Suppressor macrophage treated with lipopolysaccharide for 1 hour (primary cell): Measurements from ENCODE around the gene MAPK8IP1.
A peak's percentile ranks its signal among the peaks of the same experiment; 100 is the strongest.

Source experiments
- DNase-seq, 3 donors: peaks; one replicate each; pipeline ENCODE4 v3.0.0-alpha.2; 2020 to 2022

The MAPK8IP1 gene

DNA sequence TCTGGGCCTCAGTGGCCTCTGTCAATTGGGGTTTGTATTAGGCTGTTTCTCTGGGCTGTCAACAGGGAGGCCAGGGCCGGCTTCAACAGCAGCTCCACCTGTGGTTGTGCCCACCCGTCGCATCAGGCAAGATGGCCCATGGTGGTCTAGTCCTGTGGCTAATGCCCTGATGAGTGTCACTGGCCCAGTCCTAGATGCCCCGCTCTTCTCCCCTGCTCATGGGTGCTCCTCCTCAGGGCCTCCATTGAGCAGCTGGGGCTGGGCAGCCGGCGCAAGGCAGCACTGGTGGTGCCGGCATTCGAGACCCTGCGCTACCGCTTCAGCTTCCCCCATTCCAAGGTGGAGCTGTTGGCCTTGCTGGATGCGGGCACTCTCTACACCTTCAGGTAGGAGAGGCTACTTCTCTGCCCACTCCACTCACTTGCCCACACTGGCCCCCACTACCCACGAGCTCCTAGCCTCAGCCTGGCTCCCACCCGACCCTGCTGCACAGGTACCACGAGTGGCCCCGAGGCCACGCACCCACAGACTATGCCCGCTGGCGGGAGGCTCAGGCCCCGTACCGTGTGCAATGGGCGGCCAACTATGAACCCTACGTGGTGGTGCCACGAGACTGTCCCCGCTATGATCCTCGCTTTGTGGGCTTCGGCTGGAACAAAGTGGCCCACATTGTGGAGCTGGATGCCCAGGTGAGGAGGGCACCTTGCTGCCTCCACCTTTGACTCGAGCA, 42.4 kb downstream of the MAPK8IP1 start:
- DNase-seq, result no peak

DNA sequence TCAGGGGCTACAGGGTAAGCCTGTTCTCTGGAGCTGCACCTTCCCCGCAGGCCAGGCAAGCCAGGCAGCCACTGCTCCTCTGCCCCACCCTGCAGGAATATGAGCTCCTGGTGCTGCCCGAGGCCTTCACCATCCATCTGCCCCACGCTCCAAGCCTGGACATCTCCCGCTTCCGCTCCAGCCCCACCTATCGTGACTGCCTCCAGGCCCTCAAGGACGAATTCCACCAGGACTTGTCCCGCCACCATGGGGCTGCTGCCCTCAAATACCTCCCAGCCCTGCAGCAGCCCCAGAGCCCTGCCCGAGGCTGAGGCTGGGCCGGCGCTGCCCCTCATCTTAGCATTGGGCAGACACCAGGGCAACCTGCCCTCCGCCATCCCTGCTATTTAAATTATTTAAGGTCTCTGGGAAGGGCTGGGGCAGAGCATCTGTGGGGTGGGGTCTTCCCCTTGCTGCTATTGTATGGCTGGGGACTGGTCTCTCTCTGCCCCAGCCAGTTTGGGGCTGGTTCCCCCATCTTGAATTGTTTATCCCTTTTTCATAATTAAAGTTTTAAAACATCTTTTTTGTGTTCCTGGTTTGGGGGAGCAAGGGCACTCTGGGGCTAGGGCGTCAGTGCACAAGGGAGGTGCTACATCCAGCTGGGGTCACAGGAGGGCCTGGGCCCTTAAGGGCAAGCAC, 43.2 kb downstream of the MAPK8IP1 start:
- DNase-seq, result no peak

DNA sequence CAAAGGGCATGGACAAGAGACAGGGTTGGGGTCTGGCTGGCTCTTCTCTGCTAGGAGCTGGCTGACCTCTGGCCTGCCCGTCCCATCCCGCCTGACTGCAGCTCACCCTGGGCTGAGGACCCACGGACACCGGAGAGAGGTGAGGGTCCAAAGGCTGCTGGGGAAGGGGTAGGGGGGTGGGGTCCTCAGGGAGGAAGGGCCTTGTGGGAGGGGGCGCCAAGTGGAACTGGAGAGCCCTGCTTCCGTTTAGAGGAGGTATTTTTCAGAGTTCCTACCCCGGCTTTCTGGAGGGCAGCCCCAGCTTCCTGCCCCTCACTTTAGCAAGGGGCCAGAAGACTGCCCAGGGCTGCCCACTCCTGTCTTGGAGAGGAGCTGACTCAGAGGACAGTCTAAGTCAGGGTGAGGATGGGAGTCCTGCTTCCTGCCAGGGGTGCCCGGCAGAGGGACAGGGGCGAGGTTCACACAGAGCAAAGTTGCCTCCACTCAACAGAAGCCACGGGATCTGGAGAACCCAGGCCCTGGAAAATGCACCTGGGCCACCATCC, 44.1 kb downstream of the MAPK8IP1 start:
- no peak for DNase-seq

DNA sequence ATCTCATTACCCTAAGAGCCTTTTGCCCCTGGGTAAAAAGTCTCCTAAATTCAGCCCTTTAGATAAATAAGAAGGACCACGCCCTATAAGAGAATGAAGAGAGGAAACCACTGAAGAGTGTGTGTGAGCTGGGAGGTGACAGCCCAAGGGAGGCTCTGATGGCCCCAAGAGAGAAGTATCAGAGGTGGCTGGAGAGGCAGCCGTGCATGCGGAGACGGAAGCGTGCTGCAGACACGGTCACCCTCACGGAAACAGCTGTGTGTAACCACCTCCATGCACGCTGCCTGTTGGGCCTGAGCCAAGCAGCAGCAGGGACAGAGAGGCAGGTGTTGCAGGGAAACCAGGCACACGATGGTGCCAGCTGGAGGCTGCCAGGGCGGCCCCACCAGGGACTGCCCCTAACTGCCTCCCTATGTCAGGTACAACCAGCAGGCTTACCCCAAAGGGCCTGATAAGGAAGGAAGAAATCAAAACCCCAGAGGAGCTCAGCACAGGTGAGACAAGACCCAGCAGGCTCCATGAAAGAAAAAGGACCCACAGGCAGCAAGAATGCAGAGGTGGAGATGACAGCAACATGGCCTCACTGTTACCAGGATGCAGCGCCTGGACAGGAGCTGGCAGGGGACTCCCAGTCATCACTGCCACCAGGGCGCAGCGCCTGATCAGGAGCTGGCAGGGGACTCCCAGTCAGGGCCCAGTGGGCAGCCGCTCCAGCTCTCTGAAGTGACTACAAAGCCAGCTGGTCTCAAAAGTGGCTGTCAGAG, 44.8 kb downstream of the MAPK8IP1 start:
- DNase-seq, result peak in 1 of 3 donors; percentile 22

DNA sequence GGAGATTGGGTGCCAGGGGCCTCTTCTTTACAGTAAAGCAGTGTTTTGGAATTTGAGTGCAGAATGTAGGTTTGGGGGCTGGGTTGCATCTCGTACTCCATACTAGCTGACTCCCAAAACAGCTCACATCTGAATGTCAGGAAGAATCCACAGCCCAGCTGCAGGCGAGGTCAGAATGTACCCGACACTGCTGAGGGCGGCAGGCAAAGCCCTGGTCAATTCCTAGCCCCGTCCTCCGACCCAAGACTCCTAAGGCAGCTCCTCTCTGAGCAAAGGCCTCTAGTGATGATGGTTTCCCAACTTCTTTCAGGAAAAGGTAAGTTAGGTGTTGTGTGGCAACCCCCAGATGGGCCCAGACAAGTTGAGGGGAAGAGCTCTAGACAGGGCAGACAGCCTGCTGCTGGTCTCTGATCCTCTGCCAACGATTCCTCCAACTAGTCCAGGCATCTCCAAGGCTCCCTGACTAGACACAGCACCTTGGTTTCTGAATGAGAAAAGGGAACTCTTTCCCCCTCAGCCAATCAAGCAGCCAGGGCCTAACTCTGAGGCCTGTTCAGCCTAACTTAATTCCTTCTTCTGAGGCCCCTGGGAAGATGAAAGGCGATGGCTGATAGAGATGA, 45.6 kb downstream of the MAPK8IP1 start:
- DNase-seq, result no peak

DNA sequence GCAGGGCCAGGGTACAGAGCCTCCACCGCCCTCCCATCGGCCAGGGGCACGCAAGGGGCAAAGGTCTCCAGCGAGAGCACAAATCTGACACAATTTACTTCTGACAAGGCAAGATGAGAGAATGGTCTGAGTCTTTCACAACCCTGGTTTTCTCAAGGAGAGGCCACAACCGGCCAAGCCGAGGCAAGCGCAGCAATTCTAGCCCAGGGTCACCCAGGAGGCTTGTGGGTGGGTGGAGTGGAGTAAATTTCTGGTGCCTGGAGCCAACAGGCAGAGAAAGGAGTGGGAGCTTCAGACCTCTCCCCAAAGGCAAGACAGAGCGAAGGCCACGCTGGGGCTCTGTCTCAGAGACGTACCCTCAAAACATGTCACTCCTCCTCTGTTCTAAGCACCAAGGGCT, 46.3 kb downstream of the MAPK8IP1 start:
- no peak for DNase-seq

DNA sequence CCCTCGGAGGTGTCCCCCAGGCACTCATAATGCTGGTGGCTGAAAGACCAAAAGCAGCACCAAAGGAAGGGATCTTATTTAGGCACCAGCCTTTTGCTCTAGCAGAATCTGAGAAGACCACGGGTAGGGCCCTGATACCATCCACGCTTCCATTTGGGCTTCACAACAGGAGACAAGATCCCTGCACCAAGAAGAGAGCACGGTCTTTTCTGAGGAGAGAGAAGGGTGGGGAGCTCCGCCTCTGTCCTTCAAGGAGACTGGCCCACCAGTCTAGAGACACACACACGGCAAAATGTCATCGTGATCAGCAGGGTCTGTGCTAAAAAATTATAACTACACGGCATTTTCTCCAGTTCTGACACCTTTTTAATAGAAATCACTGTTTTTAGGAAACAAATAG, 46.8 kb downstream of the MAPK8IP1 start:
- DNase-seq, result no peak

DNA sequence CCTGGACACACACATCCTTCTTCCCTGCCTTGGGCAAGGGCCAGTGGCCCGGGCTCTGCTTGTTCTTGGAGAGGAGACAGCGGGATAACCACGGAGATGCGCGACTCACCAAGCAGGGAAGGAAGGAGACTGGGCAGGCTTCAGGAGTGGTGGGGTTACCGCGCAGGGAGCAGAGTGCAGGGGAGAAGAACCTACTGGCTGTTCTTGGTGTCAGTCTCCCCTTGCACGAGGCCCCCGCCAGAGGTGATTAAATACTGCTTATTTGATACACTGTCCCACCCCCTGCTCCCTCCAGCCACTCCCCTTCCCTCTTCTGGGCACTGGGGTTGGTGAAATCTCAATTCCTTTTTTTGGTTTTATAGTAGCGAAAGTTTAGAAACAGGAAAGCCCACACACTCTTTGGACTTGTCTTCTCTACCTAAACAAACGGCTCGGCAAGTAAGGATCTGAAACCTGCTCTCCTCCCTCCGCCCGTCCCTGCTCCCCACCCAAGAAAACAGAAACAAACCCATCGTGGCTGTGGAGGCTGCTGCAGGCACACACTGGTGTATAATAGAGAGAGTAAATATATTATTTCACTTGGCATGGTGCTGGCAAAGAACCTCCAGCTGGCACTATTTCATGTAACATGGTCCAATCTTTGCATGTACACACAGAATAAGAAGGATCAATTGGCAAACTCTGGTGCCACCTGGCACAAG, 47.8 kb downstream of the MAPK8IP1 start:
- peak; percentile 48 to 60 (median 57) for DNase-seq

DNA sequence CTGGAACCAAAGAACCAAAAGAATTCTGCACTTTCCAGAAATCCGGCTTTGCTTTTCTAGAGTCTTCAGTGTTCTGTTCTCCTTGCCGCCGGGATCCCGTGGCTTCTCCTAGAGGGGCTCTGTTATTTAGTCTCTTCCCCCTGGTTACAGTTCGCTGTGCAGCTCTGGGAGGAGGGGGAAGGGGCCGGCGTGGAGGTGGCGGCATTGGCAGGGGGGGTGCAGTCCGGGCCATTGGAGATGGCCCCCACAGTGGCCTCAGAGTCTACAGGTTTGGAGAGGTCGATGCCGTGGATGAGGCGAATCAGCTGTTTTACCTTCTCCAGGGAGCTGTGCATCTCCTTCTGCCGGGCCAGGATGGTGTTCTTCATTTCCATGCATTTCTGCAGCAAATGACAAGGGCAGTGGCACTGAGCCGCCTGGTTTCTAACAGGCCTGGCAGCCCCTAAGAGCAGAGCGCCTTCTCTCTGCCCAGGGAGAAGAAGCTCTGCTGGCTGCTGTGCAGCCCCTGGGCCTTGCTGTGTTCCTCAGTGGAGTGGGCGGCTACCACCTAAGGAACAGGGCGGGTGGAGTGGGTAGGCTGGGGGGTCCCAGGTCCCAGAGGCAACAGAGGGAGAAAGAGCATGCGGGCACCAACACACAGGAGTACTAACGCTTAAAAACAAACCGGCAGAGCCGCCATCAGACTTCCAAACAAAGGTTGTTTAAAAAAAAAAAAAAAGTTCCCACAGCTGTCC, 48.6 kb downstream of the MAPK8IP1 start:
- no peak for DNase-seq

DNA sequence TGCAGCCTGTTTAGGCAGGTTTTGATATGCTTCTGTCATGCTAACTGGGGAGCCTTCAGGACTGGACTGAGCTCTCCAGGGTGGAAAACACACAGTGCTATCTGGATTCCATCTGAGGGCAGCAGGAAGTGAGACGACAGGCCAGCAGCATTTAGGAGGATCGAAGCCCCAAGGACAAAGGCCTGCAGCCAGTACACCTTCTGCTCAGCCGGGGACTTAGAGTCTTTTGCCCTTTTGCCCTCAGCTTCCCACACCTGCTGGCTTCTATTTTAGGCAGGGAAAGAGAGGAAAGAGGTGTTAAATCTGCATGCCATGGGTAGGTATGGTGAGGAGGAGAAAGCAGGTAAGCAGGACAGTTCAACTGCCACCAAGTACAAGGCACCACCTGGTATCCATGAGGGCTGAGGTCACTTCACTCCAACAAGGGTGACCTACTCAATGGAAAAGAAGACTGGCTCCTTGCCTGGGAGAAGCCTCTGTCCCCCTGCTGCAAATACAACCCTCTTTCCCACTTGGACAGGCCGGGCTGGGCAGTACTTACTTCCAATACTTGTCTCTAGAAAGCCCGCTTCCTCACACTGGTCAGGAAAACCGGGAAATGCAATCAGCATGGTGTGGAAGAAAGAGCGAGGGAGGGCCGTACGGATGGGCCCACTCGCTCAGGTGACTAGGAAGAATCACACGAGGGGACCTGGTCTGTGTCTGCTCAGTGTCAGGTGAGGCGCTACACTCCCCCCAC, 49.3 kb downstream of the MAPK8IP1 start:
- DNase-seq, result no peak

DNA sequence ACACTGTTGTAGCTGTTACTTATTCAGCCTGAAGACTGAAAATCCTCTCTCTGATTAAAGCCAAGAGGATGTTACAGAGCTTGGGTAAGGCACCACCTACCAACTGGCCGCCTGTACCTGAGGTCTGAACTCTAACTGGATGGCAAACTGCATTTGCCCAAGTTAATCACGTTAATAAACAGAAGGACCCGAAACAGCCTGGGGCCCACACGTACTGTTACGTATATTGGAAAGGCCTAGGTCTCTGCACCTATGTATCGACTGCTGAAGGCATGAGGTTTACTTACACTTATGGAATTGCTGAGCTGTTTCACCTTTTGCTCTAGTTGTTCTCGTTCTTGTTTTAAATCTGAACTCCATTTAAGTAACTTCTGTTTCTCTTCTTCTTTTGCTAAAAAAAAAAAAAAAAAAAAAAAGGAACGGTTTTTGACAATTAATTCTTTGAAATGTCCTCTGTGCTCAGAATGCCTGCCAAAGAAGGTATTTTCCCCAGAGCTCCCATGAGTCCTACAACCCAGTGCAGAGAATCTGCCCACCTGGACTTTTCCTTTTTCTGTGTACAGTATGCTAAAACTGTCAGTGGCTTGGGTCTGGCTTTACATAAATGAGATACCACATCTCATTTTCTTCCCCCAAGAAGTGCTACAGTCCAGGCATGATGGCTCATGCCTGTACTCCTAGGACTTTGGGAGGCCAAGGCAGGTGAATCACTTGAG, 50.1 kb downstream of the MAPK8IP1 start:
- DNase-seq, result no peak

DNA sequence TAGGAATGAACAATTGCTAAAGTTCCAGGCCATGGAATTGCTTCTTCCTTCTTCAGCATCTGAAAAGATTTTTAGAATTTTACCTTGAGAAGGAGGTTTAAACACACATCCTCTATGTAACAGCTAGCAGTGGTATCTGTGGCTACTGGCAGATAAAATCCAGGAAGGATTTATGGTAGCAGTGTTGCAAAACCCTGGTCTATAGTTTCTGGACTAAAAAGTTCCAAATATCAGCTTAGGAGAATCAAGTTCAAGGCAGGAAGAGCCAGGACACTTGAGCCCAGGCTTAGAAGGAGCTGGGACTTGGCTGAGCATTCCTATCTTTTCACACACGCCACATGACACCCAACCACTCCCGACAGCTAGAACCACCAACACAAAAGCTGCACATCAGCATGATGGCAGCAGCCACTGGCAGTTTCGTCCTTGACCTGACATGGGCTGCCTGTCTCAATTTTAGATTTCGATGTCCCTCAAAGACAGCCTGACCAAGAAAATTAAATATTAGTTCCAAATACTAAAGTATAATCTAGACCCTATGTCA, 51.1 kb downstream of the MAPK8IP1 start:
- DNase-seq, result no peak

DNA sequence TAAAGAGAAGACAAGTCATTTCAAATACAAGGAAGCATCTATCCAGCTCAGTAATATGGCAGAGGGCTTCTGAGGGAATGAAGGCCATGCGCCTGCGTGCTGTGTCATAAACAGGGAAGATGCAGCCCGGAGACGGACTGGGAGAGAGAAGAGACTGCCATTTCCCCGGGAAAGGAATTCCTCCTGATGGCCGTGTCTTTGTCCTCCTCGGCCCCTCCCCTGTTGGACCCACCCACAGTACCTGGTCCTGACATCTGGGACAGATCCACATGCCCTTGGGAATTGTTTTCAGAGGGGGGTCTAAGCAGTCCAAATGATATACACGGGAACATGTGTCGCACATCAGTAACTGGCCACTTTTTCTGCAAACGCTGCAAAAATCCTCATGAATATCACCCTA, 52.5 kb downstream of the MAPK8IP1 start:
- DNase-seq, result no peak

DNA sequence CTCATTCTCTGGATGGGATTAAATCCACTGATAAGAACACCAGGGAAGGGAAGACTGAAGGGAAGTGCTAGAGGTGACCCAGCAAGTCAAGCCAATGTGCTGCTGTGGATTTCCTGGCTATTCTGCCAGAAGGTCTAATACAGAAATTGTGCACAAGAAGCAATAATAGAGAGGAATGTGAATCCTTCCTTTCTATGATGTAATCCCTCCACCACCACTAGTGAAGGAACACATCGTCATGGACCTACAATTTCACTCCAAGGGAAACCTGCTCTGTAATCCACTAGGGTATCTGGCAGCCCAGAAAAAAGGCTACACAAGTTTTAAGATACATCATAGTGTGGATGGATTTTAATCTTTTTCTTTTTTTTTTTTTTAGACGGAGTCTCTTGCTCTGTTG, 54.4 kb downstream of the MAPK8IP1 start:
- DNase-seq, result no peak

DNA sequence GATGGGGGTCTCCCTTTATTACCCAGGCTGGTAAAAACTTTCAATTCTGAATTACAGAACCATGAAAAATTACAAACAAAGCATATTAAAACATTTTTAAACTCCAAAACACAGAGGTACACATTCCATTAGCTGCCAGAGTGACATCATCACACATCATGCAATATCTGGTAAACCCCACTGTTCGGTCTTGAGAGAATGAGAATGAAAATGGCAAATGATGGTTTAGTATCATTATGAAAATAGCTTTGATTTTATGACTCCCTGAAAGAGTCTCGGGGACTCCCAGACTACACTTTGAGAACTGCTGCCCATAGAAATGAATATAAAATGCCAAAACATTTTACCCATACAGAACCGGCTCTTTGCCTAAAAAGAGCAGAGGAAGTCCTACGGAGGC, 55.8 kb downstream of the MAPK8IP1 start:
- no peak for DNase-seq

DNA sequence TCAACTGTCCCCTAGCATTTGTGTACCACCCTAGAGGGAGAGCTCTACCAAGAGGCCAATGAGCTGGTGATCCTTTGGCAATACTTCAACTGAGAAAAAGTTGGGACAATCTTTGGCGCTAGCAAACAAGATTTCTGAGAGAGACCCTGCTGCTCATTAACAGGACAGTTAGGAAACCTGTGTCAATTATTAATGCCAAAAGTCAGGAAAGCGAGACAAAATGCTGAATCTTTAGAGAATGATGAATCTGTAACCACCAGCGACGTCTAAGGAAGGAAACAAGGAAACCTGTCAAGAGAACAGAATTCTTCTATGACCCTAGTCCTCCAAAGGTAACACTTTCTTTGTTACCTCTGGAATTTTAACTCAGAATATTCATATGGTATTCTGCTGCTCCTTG, 56.9 kb downstream of the MAPK8IP1 start:
- DNase-seq, result no peak

DNA sequence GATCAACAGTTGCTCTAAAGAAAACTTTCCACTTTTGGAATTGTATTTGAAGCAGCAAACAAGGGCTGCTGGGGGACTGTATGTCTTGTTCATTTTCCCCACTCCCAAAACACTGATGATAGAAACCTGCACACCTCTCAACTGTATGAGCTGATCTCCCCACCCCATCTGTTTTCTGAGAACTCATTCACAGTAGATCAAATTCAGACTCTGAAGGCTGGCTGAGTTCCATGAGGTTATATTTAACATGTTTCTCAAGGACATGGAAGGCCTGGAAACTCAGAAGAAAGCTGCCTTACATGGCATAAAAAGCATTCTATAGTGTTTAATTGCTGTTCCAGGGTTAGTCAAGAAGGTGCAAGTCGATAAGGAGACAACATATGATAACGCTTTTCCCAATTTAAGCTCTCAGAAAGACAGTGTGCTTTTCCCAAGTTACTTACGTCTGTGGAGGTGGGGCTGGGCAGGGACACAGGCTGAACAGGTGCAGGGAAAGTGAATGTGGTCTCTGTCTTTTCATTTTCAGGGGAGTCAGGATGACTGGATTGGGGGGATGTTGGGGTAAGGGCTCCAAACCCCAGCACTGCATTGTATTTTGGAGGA, 60.0 kb downstream of the MAPK8IP1 start:
- DNase-seq, result no peak

DNA sequence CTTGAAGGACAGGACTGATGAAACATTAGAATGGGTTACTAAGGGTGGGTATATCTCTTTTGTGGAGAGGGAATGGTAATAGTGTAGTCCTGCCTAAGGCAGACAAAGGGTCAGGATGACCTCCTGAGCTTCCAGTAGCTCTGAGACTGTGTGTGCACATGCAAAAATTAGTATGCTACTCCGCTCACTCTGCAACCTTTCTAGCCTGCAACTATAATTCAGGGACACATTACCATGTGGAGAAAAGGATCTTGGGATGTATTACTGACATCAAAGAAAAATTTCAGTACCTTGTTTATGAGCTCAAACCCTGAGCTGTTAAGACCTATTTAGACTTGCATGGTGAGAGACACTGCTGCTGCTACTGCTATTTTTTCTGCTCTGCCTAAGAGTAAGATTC, 62.4 kb downstream of the MAPK8IP1 start:
- no peak for DNase-seq

DNA sequence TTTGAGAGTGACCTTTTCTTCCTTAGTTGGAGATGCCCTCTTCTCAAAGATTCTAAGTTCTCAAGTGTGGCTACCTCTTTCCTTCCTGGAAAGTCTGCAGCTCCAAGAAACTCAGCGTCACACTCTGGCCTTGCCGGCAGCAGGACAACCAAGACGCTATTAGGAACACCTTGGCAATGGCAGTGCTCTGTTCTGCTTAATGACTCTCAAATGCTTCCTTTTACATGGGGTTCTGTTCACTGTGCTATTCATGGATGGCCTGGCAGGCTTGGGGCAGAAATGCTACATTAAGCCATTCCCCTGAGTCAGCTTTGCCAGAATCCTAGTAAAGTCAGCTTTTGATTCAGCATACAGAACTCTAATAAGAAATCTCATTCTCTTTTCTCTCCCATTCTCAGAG, 62.9 kb downstream of the MAPK8IP1 start:
- no peak for DNase-seq

DNA sequence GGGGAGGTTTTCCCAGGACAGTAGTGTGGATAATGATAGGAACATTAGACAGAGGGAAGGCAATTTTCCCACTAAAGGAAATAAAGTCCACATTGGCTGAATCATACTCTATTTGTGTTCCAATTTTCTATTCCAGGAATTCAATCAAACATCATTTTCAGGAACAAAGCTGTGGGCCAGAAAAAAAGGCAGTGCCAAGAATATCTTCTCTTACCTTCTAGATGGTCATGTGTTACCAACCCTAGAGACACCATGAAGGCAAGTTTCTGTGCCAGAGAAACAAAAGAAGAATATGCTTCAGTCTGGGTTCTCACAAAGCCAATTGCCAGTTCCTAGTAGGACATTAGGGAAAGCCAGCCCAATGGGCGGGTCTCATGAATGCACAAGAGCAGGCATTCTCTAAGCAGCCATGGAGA, 64.5 kb downstream of the MAPK8IP1 start:
- no peak for DNase-seq
